Measurements from ENCODE around the gene IQCH. TPM values are rescaled to one million over a fixed set of nuclear protein-coding genes. Genes with fewer than 3 reads are reported as not detected.
"Not testable (repeated sequence)": the region's sequence is repeated elsewhere in the genome, so short reads cannot be mapped to it uniquely, and the experiment has no call there.

IQCH gene
- total RNA-seq, 4 donors from 2014 or later = 0.27 to 4.6 (median 1.1) TPM; not detected in 1

DNA sequence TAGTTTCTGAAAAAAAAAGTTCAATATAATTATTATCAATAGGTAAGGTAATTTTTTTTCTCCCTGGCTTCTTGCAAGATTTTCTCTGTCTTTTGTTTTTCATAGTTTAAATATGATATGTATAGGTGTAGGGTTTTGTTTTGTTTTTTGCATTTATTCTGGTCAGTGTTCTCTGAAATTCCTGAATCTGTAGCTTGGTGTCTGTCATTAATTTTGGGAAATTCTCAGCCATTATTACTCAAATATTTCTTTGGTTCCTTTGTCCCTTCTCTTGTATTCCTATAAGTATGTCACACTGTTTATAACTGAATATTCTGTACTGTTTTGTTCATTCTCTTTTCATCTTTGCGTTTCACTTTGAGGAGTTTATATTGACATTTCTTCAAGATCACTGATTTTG, 22.1 kb downstream of the IQCH start:
- ATAC-seq = no peak
- Histone ChIP-seq H3K36me3 (no peaks in the 10 kb centered on the region), H3K4me3 (no peak overlapping the region), H3K27ac (no peak overlapping the region), H3K4me1 (no peaks in the 10 kb centered on the region), H3K9me3 (peaks cover 0 to 18% (median 0%) of the 10 kb centered on the region in 3 donors), H3K27me3 (no peaks in the 10 kb centered on the region)
- 90 to 94% methylated on average over 1 of the region's 1 CpG for WGBS, 2 donors (ENCODE audit: low coverage in 1 of 2)
- TF ChIP-seq POLR2AphosphoS5 (IDR thresholded peaks at IDR 0.05) = no peak
- no peak for TF ChIP-seq EP300 (IDR thresholded peaks at IDR 0.05)
- TF ChIP-seq, protein P1, sequence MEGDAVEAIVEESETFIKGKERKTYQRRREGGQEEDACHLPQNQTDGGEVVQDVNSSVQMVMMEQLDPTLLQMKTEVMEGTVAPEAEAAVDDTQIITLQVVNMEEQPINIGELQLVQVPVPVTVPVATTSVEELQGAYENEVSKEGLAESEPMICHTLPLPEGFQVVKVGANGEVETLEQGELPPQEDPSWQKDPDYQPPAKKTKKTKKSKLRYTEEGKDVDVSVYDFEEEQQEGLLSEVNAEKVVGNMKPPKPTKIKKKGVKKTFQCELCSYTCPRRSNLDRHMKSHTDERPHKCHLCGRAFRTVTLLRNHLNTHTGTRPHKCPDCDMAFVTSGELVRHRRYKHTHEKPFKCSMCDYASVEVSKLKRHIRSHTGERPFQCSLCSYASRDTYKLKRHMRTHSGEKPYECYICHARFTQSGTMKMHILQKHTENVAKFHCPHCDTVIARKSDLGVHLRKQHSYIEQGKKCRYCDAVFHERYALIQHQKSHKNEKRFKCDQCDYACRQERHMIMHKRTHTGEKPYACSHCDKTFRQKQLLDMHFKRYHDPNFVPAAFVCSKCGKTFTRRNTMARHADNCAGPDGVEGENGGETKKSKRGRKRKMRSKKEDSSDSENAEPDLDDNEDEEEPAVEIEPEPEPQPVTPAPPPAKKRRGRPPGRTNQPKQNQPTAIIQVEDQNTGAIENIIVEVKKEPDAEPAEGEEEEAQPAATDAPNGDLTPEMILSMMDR (IDR thresholded peaks at IDR 0.05) = no peak

DNA sequence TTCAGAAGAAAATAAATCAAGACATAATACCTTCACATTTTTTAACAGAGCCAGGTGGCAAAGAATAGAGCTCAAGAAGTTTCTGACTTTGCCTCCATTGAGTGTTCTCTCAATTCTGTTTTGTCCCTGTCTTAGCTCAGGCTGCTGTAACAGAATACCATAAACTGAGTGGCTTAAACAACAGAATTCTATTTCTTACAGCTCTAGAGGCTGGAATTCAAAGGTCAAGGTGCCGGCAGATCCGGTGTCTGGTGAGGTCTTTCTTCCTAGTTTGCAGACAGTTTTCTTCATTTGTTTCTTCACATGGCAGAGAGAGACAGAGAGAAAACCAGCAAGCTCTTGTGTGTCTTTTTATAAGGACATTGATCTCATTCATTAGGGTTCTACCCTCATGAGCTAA, 25.6 kb downstream of the IQCH start:
- Histone ChIP-seq H3K9me3 (peaks cover 0 to 1% (median 0%) of the 10 kb centered on the region in 3 donors), H3K36me3 (no peaks in the 10 kb centered on the region), H3K4me1 (no peaks in the 10 kb centered on the region), H3K27me3 (no peaks in the 10 kb centered on the region), H3K4me3 (no peak overlapping the region), H3K27ac (no peak overlapping the region)
- TF ChIP-seq, protein P1 (IDR thresholded peaks at IDR 0.05) = no peak
- no peak for TF ChIP-seq POLR2AphosphoS5 (IDR thresholded peaks at IDR 0.05)
- TF ChIP-seq EP300 (IDR thresholded peaks at IDR 0.05) = no peak
- no peak for ATAC-seq
- WGBS, 2 donors (ENCODE audit: low coverage in 1 of 2) = 58 to 64% methylated on average over 2 of the region's 2 CpGs

DNA sequence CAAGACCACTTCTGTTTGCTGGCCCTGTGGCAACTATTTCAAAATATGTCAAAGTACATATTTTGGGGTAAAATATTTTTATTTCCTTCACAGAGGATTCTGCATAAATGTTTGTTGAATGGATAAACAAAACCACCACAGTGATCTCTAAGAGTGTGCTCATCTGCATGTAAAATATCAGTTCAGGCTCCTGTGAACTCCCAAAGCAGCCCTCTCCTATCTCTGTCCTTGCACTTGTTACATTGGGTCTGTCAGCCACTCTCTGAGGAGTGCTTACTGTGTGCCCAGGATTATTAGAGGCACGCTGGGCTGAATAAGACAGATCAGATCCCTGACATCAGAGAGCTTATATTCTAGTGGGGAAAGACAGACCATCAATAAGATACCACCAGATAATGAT, 27.1 kb downstream of the IQCH start:
- no peak for ATAC-seq
- Histone ChIP-seq H3K9me3 (peaks cover 0 to 11% (median 0%) of the 10 kb centered on the region in 3 donors), H3K27me3 (no peaks in the 10 kb centered on the region), H3K4me1 (no peaks in the 10 kb centered on the region), H3K4me3 (no peak overlapping the region), H3K36me3 (no peaks in the 10 kb centered on the region), H3K27ac (no peak overlapping the region)
- 100% methylated on average over 1 of the region's 1 CpG; no CpG with 5 or more reads in 1 of the 2 donors for WGBS, 2 donors (ENCODE audit: low coverage in 1 of 2)
- TF ChIP-seq EP300 (IDR thresholded peaks at IDR 0.05) = no peak
- no peak for TF ChIP-seq POLR2A (IDR thresholded peaks at IDR 0.05)
- no peak for TF ChIP-seq POLR2AphosphoS5 (IDR thresholded peaks at IDR 0.05)
- TF ChIP-seq, protein P1 (IDR thresholded peaks at IDR 0.05) = no peak

DNA sequence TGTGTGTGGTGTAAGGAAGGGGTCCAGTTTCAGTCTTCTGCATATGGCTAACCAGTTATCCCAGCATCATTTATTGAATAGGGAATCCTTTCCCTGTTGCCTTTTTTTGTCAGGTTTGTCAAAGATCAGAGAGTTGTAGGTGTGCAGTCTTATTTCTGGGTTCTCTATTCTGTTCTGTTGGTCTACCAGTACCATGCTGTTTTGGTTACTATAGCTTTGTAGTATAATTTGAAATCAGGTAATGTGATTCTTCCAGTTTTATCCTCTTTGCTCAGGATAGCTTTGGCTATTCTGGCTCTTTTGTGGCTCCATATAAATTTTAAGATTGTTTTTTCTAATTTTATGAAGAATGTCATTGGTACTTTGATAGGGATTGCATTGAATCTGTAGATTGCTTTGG, 31.0 kb downstream of the IQCH start:
- not testable (repeated sequence) for ATAC-seq, H3K4me1 ChIP-seq, H3K27me3 ChIP-seq, H3K4me3 ChIP-seq, H3K27ac ChIP-seq, H3K36me3 ChIP-seq
- peaks cover 0 to 15% (median 0%) of the 10 kb centered on the region in 3 donors for H3K9me3 ChIP-seq

DNA sequence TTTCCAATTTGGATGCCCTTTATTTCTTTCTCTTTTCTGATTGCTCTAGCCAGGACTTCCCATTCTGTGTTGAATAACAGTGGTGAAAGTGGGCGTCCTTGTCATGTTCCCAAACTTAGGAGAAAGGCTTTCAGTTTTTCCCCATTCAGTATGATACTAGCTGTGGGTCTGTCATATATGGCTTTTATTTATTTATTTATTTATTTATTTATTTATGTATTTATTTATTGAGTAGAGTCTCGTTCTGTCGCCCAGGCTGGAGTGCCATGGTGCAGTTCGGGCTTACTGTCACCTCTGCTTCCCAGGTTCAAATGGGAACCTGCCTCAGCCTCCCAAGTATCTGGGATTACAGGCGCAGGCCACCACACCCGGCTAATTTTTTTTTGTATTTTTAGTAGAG, 31.8 kb downstream of the IQCH start:
- ATAC-seq, H3K27ac ChIP-seq, H3K4me1 ChIP-seq, H3K27me3 ChIP-seq, H3K4me3 ChIP-seq, H3K36me3 ChIP-seq: not testable (repeated sequence)
- 88 to 100% methylated on average over 2 to 6 of the region's 6 CpGs for WGBS, 2 donors (ENCODE audit: low coverage in 1 of 2)
- peaks cover 0 to 15% (median 0%) of the 10 kb centered on the region in 3 donors for H3K9me3 ChIP-seq

DNA sequence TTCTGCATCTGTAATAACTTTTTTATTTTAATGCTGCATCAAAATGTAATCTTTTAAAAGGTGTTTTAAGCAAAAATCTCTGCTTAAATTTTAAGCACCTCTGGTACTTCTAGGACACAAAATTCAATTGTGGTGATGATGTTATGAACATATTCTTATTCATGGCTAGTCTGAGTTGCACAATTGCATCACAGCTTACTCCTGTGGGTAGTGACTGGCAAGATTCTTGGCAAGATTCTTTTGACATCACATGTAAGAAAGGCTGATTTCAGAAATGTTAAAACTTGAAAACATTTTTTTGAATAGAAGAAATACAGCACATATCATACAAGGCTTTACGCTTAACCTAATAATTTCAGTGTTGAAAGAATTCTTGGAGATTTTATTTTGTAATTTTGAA, 35.7 kb downstream of the IQCH start:
- Histone ChIP-seq H3K36me3 (no peaks in the 10 kb centered on the region), H3K4me1 (no peaks in the 10 kb centered on the region), H3K4me3 (no peak overlapping the region), H3K27me3 (no peaks in the 10 kb centered on the region), H3K27ac (no peak overlapping the region), H3K9me3 (peaks cover 0 to 12% (median 0%) of the 10 kb centered on the region in 3 donors)
- 85 to 96% methylated on average over 1 of the region's 1 CpG for WGBS, 2 donors (ENCODE audit: low coverage in 1 of 2)
- TF ChIP-seq POLR2A (IDR thresholded peaks at IDR 0.05) (no peak), EP300 (IDR thresholded peaks at IDR 0.05) (no peak), POLR2AphosphoS5 (IDR thresholded peaks at IDR 0.05) (no peak)
- TF ChIP-seq, protein P1 (IDR thresholded peaks at IDR 0.05) = no peak
- ATAC-seq = no peak
